Urothelium cell line (cell line): ENCODE data around the gene RARRES2.

Source experiments
- DNase-seq: peaks from one replicate; pipeline ENCODE4 v3.0.0; 2011; ENCODE audit warnings: low spot score, mixed read lengths
- FAIRE-seq: peaks from 2 replicates; lab custom pipeline; 2011; peaks lifted over from hg19 to GRCh38; lab: Jason Lieb, UNC

The RARRES2 gene

DNA sequence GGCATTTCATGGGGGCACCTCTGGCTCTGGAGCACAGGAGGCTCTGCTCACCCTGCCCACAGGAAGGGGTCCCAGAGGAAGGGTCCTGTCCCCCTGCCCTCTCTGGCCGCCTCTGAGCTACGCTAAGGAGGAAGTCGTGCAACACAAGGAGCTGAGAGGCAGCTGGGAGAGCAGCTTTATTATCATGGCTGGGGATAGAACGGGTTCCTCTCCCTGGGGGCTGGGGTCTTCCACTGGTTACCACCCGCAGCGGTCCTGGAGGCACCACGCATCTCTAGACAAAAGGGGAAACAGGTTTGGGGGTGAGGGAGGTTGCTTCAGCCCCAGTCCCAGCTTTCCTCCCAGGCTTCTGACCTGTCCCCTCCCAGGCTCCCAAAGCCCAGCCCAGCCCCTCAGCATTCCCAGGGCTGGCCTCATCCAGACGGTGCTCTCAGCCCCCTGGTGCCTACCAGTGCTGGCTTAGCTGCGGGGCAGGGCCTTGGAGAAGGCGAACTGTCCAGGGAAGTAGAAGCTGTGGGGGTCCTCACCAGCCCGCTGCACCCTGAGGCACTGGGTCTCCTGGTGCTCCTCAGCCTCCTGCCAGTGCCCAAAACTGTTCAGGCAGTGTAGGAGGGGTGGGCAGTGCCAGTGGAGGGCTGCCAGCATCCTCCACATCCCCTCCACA is 3.1 kb downstream of the RARRES2 start:
- FAIRE-seq (no peak), DNase-seq (no peak)

DNA sequence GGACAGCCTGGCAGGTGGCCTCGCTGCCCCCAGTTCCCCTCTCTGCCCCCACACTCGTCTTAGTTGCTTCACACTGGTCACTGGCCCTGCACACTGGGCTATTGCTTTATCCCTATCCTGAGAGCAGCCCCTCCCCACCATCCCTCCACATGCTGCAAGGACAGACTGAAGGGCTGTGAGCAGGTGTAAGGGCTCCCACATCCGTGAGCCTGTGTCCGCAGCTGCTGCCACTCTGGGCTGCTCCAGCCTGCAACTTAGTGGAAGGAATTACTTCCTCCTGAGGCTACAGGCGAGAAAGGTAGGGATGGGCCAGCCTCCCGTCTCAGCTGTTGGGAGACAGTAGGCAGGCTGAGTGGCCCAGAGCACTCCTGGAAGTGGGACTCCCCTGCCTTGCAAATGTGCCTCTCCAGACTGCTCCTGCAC is 3.8 kb downstream of the RARRES2 start:
- DNase-seq (no peak), FAIRE-seq (no peak)

DNA sequence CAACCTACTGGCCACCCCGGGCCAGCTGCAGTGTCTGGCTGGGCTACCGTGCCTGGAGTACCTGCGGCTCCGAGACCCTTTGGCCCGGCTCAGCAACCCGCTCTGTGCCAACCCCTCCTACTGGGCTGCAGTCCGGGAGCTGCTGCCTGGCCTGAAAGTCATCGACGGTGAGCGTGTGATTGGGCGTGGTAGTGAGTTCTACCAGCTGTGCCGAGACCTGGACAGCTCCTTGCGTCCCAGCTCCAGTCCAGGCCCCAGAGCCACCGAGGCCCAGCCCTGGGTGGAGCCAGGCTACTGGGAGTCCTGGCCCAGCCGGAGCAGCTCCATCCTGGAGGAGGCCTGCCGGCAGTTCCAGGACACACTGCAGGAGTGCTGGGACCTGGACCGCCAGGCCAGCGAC is 4.2 kb downstream of the RARRES2 start:
- FAIRE-seq (no peak), DNase-seq (no peak)

DNA sequence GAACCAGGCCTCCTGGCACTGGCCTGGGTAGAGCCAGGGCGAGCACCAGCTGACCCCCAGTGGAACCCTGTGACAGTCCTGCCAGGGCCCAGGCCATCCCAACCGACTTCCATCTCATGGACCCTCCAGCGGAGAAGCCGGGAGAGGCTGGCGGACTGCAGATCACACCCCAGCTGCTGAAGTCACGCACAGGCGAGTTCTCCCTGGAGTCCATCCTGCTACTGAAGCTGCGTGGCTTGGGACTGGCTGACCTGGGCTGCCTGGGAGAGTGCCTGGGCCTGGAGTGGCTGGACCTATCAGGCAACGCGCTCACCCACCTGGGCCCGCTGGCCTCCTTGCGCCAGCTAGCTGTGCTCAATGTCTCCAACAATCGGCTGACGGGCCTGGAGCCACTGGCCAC is 4.7 kb downstream of the RARRES2 start:
- DNase-seq = no peak
- no peak for FAIRE-seq

GRCh38 chr7:150335774-150336112 is 5.7 kb downstream of the RARRES2 start:
- FAIRE-seq (no peak), DNase-seq (no peak)

GRCh38 chr7:150335108-150335773 is 6.2 kb downstream of the RARRES2 start:
- FAIRE-seq (no peak), DNase-seq (no peak)

- no peak for FAIRE-seq
These were observed 7.3 kb downstream of the RARRES2 start for GRCh38 chr7:150334108-150334507.

DNA sequence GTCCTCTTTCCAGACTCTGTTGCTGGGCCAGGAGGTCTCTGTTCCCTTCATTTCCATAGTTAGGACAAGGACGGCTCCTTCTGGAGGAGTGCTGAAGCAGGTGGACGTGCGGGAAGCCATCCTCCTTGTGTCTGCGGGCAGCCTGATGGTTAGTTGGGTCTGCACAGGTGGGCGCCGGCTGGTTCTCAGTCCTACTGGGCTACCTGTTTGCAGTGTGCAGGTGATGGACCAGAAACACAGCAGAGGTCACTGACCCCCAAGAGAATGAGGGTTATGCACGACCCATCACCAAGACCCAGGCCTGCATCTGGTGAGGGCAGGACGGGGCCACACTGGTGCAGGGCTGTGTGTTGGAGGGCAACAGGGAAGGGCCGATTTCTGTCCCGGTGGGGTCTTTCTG is 7.8 kb downstream of the RARRES2 start:
- FAIRE-seq = no peak
- DNase-seq = no peak

More at GRCh38 chr7:150334108-150334507, 7.3 kb downstream of the RARRES2 start:
- no peak for DNase-seq

DNA sequence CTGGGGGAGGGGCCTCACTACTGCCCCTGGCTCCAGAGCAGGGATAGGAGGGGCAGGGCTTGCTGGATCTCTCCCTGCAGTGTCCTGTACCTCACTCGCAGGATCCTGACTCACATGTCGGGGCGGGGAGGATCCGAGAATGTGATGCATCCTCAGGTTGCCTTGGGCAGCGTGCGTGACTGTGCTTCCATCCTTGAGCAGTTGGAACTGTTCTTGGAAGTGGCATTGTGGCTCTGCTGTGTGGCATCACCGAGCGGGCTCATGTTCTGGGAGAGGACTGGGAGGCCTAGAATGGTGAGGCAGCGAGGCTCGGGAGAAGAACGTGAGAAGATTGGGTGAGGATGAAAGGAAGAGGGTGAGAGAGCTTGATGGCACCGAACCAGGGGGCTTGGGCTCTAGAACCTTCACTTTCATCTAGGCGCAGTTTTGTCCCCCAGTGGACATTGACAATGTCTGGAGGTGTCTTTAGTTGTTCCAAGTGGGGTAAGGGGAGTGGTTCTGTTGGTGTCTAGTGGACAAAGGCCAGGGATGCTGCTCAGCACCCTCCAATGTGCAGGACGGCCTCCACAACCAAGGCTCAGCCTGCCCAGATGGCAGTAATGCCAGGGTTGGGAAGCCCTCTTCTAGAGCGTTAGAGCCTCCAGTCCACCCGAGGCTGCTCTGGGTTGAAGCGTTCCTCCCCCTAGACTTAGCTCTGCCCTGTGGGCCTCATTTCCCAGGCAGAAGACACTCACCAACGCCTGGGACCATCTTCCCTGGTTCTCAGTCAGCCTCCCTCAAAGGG is 8.4 kb downstream of the RARRES2 start:
- no peak for FAIRE-seq
- no peak for DNase-seq

DNA sequence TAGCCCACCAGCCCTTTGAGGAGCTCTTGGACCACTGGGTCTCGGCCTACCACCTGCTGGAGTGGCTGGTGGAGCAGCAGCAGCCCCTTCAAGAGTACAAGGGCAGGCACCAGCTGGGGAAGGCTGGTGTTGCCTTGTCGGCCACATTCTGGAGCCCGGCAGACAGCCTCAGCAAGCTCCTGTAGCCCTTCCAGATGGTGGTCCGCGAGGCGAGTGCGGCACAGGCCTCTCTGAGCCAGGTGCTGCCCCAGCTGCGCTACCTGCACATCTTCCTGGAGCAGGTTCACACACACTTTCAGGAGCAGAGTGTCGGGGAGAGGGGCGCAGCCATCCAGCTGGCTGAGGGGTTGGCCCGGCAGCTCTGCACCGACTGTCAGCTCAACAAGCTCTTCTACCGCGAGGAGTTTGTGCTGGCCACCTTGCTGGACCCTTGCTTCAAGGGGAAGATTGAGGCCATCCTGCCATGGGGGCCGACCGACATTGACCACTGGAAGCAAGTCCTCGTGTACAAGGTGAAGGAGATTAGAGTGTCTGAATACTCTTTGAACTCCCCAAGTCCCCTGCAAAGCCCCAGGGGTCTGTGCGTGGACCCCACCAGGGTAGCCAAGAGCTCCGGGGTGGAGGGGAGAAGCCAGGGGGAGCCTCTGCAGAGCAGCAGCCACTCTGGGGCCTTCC is 11.1 kb downstream of the RARRES2 start:
- no peak for FAIRE-seq
- DNase-seq = no peak

DNA sequence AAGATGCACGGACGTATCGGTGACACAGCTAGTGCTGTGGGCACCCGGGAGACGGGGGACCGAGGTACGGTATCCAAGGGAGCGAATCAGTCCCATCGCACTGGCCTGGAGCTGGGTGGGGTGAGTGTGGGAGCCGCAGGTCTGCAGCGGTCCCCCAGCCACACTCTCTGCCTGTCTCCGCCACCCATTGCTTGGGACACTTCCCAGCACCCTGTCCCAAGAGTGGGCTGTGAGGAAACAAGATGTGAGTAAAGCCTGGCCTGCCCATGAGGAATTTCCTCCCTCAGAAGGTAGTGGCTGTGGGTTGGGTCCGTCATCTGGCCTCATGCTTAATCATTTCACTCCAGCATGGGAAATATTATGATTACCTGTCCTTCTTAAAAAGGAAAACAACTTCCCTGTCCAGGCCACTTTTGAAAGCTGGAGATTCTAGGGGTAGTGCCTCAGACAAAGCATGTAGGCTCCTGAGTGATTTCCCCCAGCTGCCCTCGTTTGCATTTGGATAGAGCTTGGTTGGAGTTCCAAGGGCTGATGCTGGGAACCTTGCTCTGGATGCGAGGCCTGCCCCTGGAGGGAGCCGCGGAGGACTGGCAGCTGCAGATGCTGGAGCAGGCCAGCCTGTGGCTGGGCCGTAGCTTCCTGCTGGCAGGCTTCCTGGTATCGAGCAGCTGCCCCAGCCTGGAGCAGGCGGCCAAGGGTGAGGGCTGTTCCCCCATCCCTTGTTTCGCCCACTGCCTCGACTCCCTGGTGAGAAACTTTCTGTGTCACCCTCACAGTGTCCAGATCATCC is 11.9 kb downstream of the RARRES2 start:
- FAIRE-seq (no peak), DNase-seq (no peak)

- FAIRE-seq = no peak
- no peak for DNase-seq
These were observed 14.1 kb downstream of the RARRES2 start for GRCh38 chr7:150327308-150327707.

DNA sequence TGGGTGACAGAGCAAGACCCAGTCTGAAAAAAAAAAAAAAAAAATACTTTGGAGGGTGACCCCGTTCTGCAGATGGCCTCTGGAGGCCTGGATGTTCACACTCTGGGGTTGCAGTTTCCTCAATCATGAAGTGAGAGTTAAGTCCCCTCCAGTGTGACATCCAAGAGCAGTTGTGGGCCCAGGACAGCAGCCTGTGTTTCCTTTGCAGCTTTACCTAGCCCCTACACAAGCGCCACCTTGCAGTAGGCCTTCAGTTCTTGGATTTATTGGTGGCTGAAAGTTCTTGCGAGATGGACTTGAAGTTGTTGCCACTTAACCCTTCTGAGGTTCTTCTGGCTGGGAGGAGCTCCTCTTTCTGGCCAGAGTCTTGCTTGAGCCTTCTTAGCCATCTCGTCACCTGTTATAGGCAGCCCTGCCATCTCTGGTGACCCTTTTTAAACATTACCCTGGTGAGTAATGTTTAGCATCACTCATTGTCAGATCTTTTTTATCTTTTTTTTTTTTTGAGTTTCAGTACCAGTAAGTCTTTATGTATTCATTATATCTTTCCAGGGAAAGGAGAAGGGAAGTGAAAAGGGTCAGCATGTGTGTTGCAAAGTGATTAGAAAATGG is 14.7 kb downstream of the RARRES2 start:
- FAIRE-seq (no peak), DNase-seq (no peak)

- DNase-seq = no peak
- FAIRE-seq = no peak
These were observed 15.5 kb downstream of the RARRES2 start for GRCh38 chr7:150325901-150326300.

GRCh38 chr7:150325110-150325611 is 16.3 kb downstream of the RARRES2 start:
- no peak for FAIRE-seq
- DNase-seq = no peak

- FAIRE-seq (no peak), DNase-seq (no peak)
These were observed 17.0 kb downstream of the RARRES2 start for GRCh38 chr7:150324373-150324961.

DNA sequence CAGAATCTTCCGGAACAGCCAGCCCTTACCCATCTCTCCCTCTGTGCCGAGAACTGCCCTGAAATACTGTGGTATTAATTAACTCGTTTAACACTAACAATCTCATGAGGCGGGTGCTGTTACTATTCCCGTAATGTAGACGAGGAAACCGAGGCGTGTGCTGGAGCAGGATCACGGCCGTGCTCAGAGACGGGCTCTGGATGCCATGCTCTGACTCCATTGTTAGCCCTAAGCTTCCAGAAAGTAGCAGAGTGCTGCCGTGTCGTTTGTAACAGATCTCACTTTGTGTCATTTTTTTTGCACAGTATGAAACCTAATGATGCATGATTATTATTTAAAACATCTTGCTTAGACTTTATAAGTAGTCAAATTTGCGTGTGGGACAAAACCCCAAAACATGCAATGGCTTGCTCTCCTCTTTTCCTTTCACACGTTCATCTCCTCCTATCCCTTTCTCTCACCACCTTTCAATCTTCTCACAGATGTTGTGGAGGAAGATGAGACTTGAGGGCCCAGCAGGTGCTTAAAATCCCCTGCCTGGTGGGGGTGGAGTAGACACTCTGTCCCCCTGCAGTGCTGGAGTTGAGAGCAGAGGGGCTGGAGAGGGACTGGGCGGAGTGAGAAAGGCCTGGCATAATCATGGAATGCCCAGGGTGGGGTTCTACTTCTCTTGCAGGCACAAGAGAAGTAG is 17.6 kb downstream of the RARRES2 start:
- DNase-seq = no peak
- FAIRE-seq = no peak

DNA sequence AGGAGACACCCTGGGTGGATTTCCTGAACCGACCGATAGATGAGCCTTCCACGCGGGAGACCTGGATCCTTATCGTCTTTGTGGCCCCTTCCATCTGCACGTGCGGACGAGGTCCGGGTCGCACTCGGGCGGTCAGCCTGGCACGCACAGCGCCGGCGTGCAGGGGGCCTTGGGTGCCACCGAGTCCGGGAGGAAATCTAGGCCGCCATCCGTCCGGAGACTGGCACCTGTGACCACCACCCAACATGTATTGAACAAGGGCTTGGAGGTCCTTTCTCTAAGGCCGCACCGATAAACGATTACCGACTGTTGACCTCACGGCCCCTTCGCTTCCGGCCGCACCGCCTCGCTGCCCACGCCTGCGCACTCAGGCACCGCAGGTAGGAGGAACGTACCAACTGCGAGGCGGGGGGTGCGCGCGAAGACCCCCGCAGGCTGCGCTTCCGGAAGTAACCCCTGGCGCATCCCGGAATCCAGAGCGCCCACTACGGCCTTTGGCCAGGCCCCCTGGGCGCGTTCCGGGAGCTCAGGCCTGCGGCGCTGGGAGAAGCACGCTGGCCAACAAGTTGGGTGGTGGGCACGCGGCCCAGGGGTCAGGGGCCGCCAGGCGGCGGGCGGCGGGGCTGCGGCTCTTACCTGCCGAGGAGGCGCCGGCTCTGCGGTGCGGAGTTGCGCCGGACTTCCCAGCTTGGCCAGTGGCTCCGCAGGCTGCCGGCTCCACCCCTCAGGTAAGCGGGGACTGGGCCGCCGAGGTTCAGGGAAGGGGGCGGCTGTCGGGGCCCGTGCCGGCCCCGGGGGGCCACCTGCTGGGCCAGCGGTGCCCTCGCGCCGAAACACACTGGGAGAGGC is 18.4 kb downstream of the RARRES2 start, which contains the start of the genes ACTR3C and LRRC61:
TSS of gene ACTR3C (minus strand) at position 713 of the 849 bp plus-strand sequence. CDS start 28,249 bp downstream, outside the sequence.
TSS of gene LRRC61 (plus strand) at position 523 of the 849 bp plus-strand sequence. CDS start 13,507 bp downstream, outside the sequence.
- FAIRE-seq = no peak

More for the DNA sequence above, 18.4 kb downstream of the RARRES2 start, which contains the start of the genes ACTR3C and LRRC61:
- DNase-seq = no peak
